Measurements from ENCODE around the gene LRIG3. TPM values are rescaled to one million over a fixed set of nuclear protein-coding genes. Genes with fewer than 3 reads are reported as not detected.

Gene LRIG3
- total and polyA plus RNA-seq, 2 of the 4 experiments (the other 2 are of a cell fraction) = 26.4 to 71.2 TPM

GRCh38 chr12:58955849-58956248 is 35.5 kb upstream of the LRIG3 start:
- CTCF ChIA-PET = no interaction called here

More at GRCh38 chr12:58955849-58956248, 35.5 kb upstream of the LRIG3 start:
- BruUV-seq (replicated peaks) = no TSS peak
- no peak for TF ChIP-seq NFE2L2 (IDR thresholded peaks at IDR 0.05; ENCODE audit: low read depth, low read length)
- TF ChIP-seq RAD21 (IDR thresholded peaks at IDR 0.05; ENCODE audit: low read length) = no peak
- TF ChIP-seq POLR2A (IDR thresholded peaks at IDR 0.05; ENCODE audit: low read depth, low read length) = no peak
- TF ChIP-seq MAFK (IDR thresholded peaks at IDR 0.05; ENCODE audit: low read depth, low read length) = no peak
- TF ChIP-seq CHD1 (IDR thresholded peaks at IDR 0.05; ENCODE audit: low read depth, low read length) = no peak
- no peak for TF ChIP-seq USF2 (IDR thresholded peaks at IDR 0.05; ENCODE audit: low read depth, low read length)
- TF ChIP-seq ELK1 (IDR thresholded peaks at IDR 0.05; ENCODE audit: borderline replicate concordance, low read depth, low read length) = no peak
- no peak for TF ChIP-seq FOS (IDR thresholded peaks at IDR 0.05; ENCODE audit: low read depth, low read length)
- no peak for TF ChIP-seq SMC3 (IDR thresholded peaks at IDR 0.05; ENCODE audit: low read depth, low read length)
- no peak for TF ChIP-seq MAZ (IDR thresholded peaks at IDR 0.05; ENCODE audit: borderline replicate concordance, low read depth, low read length)
- no peak for TF ChIP-seq MXI1 (IDR thresholded peaks at IDR 0.05; ENCODE audit: borderline replicate concordance, low read depth, low read length)
- TF ChIP-seq CEBPB (IDR thresholded peaks at IDR 0.05; ENCODE audit: low read depth, low read length) = no peak
- no peak overlapping the region for H3K4ac ChIP-seq (ENCODE audit: low read depth, low read length)
- H3K14ac ChIP-seq (replicated peaks; ENCODE audit: low read depth, low read length) = no peak overlapping the region
- no peak for ATAC-seq (ENCODE audit: low read depth)
- intact Hi-C loops (cut with micrococcal nuclease) (no loop called here), dilution Hi-C loops (cut with HindIII; ENCODE audit: low sequenced_read_pairs, unreplicated experiment) (no loop called here), in situ Hi-C loops (cut with MboI; ENCODE audit: low sequenced_read_pairs) (no loop called here)
- H3K9me1 ChIP-seq (ENCODE audit: insufficient read depth, low read length) = no peaks in the 10 kb centered on the region
- H4K8ac ChIP-seq (ENCODE audit: low read depth in 2 of 2, low read length in 2 of 2) = no peak overlapping the region
- POLR2A ChIA-PET (ENCODE audit: unreplicated experiment) = no interaction called here
- no peak overlapping the region for H3K4me3 ChIP-seq (ENCODE audit: insufficient read depth, low read depth, low read length)
- no peak overlapping the region for H4K5ac ChIP-seq (ENCODE audit: low read depth, low read length)
- no peaks in the 10 kb centered on the region for H4K20me1 ChIP-seq (ENCODE audit: insufficient read depth, low read length)
- WGBS, 2 experiments (ENCODE audit: extremely low coverage in 2 of 2, insufficient read length in 1 of 2) = no CpG with 5 or more reads among the region's 1 CpG
- no peaks in the 10 kb centered on the region for H3K27me3 ChIP-seq (ENCODE audit: control insufficient read depth, insufficient read depth, low read length)
- H3K27ac ChIP-seq (ENCODE audit: insufficient read depth, low read length) = no peak overlapping the region
- no peak overlapping the region for H3K9ac ChIP-seq (ENCODE audit: low read depth, low read length)
- H2BK120ac ChIP-seq (ENCODE audit: low read depth, low read length) = no peak overlapping the region
- H3K79me1 ChIP-seq (ENCODE audit: low read depth in 1 of 2, low read length in 2 of 2) = no peaks in the 10 kb centered on the region
- DNase-seq = no peak
- no peak overlapping the region for H2AK9ac ChIP-seq (replicated peaks; ENCODE audit: low read depth, low read length, poor library complexity)
- H3K9me3 ChIP-seq (ENCODE audit: control insufficient read depth, insufficient read depth, low read length) = no peaks in the 10 kb centered on the region
- H2BK15ac ChIP-seq (ENCODE audit: low read depth, low read length) = no peak overlapping the region
- H3K23ac ChIP-seq (ENCODE audit: low read depth, low read length) = no peak overlapping the region
- no peaks in the 10 kb centered on the region for H3K36me3 ChIP-seq (ENCODE audit: control insufficient read depth, insufficient read depth, low read length)
- no peak overlapping the region for H2AFZ ChIP-seq (replicated peaks; ENCODE audit: low read length, poor library complexity)
- no peak overlapping the region for H3K4me2 ChIP-seq (ENCODE audit: low read depth, low read length)
- H3K56ac ChIP-seq (ENCODE audit: extremely low read depth, insufficient read depth, low read length) = no peak overlapping the region
- H2BK20ac ChIP-seq (ENCODE audit: low read depth, low read length) = no peak overlapping the region
- no peaks in the 10 kb centered on the region for H3K4me1 ChIP-seq (ENCODE audit: control insufficient read depth, insufficient read depth, low read length)
- no peak overlapping the region for H2AK5ac ChIP-seq (ENCODE audit: low read depth, low read length)
- no peak overlapping the region for H2BK5ac ChIP-seq (ENCODE audit: low read depth, low read length, poor library complexity, severe bottlenecking)
- no peak overlapping the region for H4K91ac ChIP-seq (ENCODE audit: insufficient read depth, low read depth, low read length)
- H3K18ac ChIP-seq (ENCODE audit: low read depth, low read length) = no peak overlapping the region
